ENCODE data around the gene DCC. TPM values are rescaled to one million over a fixed set of nuclear protein-coding genes. Genes with fewer than 3 reads are reported as not detected.

The DCC gene
- total RNA-seq, 1 experiment from 2014 or later, result 0.72 TPM

- Mint-ChIP-seq H3K27me3 (ENCODE audit: low read depth) (no peaks in the 10 kb centered on the region), H3K9me3 (peaks cover 7% of the 10 kb centered on the region), H3K4me1 (peaks cover 17% of the 10 kb centered on the region), H3K27ac (no peak overlapping the region), H3K36me3 (0 out of 2 replicates have a peak, but pooled peaks cover 2% of the 10 kb centered on the region), H3K4me3 (no peak overlapping the region)
- TF ChIP-seq RORB (CRISPR knock-in tag; IDR thresholded peaks at IDR 0.05) (no peak), CBFB (CRISPR knock-in tag; IDR thresholded peaks at IDR 0.05; ENCODE audit: low read depth) (no peak), NR1H2 (CRISPR knock-in tag; IDR thresholded peaks at IDR 0.05) (no peak), SP1 (CRISPR knock-in tag; conservative IDR thresholded peaks at IDR 0.05) (no peak), CREB1 (CRISPR knock-in tag; IDR thresholded peaks at IDR 0.05) (no peak), KAT7 (CRISPR knock-in tag; IDR thresholded peaks at IDR 0.05; ENCODE audit: borderline replicate concordance) (no peak), MXD4 (CRISPR knock-in tag; IDR thresholded peaks at IDR 0.05; ENCODE audit: borderline replicate concordance) (no peak), ZNF532 (CRISPR knock-in tag; IDR thresholded peaks at IDR 0.05; ENCODE audit: borderline replicate concordance) (no peak), ZNF512 (CRISPR knock-in tag; IDR thresholded peaks at IDR 0.05; ENCODE audit: borderline replicate concordance) (no peak), ZNF317 (CRISPR knock-in tag; IDR thresholded peaks at IDR 0.05; ENCODE audit: borderline replicate concordance, low read depth) (no peak), SMAD3 (CRISPR knock-in tag; IDR thresholded peaks at IDR 0.05; ENCODE audit: borderline replicate concordance) (no peak), EMX1 (CRISPR knock-in tag; IDR thresholded peaks at IDR 0.05) (no peak), NR2C2 (CRISPR knock-in tag; IDR thresholded peaks at IDR 0.05) (no peak), ERG (CRISPR knock-in tag; IDR thresholded peaks at IDR 0.05) (no peak)
- TF ChIP-seq, protein P1, sequence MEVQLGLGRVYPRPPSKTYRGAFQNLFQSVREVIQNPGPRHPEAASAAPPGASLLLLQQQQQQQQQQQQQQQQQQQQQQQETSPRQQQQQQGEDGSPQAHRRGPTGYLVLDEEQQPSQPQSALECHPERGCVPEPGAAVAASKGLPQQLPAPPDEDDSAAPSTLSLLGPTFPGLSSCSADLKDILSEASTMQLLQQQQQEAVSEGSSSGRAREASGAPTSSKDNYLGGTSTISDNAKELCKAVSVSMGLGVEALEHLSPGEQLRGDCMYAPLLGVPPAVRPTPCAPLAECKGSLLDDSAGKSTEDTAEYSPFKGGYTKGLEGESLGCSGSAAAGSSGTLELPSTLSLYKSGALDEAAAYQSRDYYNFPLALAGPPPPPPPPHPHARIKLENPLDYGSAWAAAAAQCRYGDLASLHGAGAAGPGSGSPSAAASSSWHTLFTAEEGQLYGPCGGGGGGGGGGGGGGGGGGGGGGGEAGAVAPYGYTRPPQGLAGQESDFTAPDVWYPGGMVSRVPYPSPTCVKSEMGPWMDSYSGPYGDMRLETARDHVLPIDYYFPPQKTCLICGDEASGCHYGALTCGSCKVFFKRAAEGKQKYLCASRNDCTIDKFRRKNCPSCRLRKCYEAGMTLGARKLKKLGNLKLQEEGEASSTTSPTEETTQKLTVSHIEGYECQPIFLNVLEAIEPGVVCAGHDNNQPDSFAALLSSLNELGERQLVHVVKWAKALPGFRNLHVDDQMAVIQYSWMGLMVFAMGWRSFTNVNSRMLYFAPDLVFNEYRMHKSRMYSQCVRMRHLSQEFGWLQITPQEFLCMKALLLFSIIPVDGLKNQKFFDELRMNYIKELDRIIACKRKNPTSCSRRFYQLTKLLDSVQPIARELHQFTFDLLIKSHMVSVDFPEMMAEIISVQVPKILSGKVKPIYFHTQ (CRISPR knock-in tag; IDR thresholded peaks at IDR 0.05), result no peak
- TF ChIP-seq, protein P2, sequence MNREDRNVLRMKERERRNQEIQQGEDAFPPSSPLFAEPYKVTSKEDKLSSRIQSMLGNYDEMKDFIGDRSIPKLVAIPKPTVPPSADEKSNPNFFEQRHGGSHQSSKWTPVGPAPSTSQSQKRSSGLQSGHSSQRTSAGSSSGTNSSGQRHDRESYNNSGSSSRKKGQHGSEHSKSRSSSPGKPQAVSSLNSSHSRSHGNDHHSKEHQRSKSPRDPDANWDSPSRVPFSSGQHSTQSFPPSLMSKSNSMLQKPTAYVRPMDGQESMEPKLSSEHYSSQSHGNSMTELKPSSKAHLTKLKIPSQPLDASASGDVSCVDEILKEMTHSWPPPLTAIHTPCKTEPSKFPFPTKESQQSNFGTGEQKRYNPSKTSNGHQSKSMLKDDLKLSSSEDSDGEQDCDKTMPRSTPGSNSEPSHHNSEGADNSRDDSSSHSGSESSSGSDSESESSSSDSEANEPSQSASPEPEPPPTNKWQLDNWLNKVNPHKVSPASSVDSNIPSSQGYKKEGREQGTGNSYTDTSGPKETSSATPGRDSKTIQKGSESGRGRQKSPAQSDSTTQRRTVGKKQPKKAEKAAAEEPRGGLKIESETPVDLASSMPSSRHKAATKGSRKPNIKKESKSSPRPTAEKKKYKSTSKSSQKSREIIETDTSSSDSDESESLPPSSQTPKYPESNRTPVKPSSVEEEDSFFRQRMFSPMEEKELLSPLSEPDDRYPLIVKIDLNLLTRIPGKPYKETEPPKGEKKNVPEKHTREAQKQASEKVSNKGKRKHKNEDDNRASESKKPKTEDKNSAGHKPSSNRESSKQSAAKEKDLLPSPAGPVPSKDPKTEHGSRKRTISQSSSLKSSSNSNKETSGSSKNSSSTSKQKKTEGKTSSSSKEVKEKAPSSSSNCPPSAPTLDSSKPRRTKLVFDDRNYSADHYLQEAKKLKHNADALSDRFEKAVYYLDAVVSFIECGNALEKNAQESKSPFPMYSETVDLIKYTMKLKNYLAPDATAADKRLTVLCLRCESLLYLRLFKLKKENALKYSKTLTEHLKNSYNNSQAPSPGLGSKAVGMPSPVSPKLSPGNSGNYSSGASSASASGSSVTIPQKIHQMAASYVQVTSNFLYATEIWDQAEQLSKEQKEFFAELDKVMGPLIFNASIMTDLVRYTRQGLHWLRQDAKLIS (CRISPR knock-in tag; IDR thresholded peaks at IDR 0.05; ENCODE audit: borderline replicate concordance), result no peak
- TF ChIP-seq, protein P3, sequence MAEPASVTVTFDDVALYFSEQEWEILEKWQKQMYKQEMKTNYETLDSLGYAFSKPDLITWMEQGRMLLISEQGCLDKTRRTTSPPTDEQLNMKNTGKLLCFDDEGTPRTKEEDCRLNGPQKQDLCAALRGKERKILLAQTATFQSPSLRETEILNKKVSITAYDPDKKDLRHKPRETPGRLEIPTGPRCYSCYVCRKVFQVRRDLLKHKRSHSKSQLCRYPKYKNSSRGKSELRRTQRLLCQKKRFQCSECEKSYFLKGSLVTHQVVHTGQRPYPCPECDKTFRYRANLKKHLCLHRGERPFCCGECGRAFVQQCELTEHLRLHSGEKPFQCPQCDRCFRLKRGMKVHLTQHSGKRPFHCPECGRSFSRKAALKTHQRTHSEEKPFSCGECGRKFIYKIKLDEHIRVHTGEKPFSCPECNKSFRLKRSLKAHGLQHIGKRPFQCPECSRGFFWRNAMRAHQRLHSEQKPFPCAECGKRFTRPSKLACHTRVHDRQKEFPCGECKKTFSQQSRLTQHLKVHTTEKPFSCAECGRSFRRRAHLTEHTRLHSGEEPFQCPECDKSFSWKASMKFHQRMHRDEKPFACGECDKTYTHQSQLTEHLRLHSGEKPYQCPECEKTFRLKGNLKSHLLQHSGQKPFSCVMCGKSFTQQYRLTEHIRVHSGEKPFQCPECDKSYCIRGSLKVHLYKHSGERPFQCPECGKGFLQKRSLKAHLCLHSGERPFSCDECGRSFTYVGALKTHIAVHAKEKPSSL (CRISPR knock-in tag; conservative IDR thresholded peaks at IDR 0.05), result no peak
- POLR2A ChIA-PET, result no interaction called here
- no peak for ATAC-seq
- CTCF ChIA-PET, result interaction anchor here (1.4 kb wide), 1 partner anchor 292 kb away, joined by 3 read pairs; no protein-coding TSS in a partner anchor
- DNase-seq (ENCODE audit: low spot score), result no peak
Observed at GRCh38 chr18:52344881-52345280, 4.9 kb downstream of the DCC start.
